CD4-positive, alpha-beta T cell treated with Interleukin-10 for 1 hour (primary cell): ENCODE data around the gene GFRA1.

Source experiments
- DNase-seq: peaks from one replicate; pipeline ENCODE4 v3.0.0-alpha.2; 2020

Gene GFRA1

GRCh38 chr10:116240157-116240950 lies 32.7 kb downstream of the GFRA1 start:
- DNase-seq, result no peak

- DNase-seq, result no peak
Measured at GRCh38 chr10:116239229-116239628, 33.8 kb downstream of the GFRA1 start.

- no peak for DNase-seq
Measured at GRCh38 chr10:116237970-116238369, 35.0 kb downstream of the GFRA1 start.

GRCh38 chr10:116237260-116237659 lies 35.7 kb downstream of the GFRA1 start:
- DNase-seq, result no peak

GRCh38 chr10:116233230-116233629 lies 39.8 kb downstream of the GFRA1 start:
- no peak for DNase-seq

- no peak for DNase-seq
Measured at GRCh38 chr10:116232613-116233012, 40.4 kb downstream of the GFRA1 start.

GRCh38 chr10:116226766-116227165 lies 46.2 kb downstream of the GFRA1 start:
- DNase-seq, result no peak

- no peak for DNase-seq
Measured at GRCh38 chr10:116226053-116226452, 47.0 kb downstream of the GFRA1 start.

- DNase-seq, result no peak
Measured at GRCh38 chr10:116223289-116223688, 49.7 kb downstream of the GFRA1 start.

GRCh38 chr10:116221053-116221452 lies 52.0 kb downstream of the GFRA1 start:
- DNase-seq, result no peak

GRCh38 chr10:116216676-116217075 lies 56.3 kb downstream of the GFRA1 start:
- DNase-seq, result no peak

GRCh38 chr10:116215651-116216050 lies 57.4 kb downstream of the GFRA1 start:
- no peak for DNase-seq

GRCh38 chr10:116211682-116212081 lies 61.3 kb downstream of the GFRA1 start:
- no peak for DNase-seq

- DNase-seq, result no peak
Measured at GRCh38 chr10:116210588-116211346, 62.2 kb downstream of the GFRA1 start.

GRCh38 chr10:116209781-116210180 lies 63.2 kb downstream of the GFRA1 start:
- no peak for DNase-seq

GRCh38 chr10:116208956-116209567 lies 63.9 kb downstream of the GFRA1 start:
- no peak for DNase-seq

- DNase-seq, result no peak
Measured at GRCh38 chr10:116207690-116208089, 65.3 kb downstream of the GFRA1 start.

- no peak for DNase-seq
Measured at GRCh38 chr10:116203661-116204060, 69.3 kb downstream of the GFRA1 start.

- DNase-seq, result no peak
Measured at GRCh38 chr10:116201670-116202430, 71.2 kb downstream of the GFRA1 start.

GRCh38 chr10:116201011-116201410 lies 72.0 kb downstream of the GFRA1 start:
- DNase-seq, result no peak

- no peak for DNase-seq
Measured at GRCh38 chr10:116198676-116199035, 74.3 kb downstream of the GFRA1 start.

GRCh38 chr10:116197946-116198675 lies 74.9 kb downstream of the GFRA1 start:
- DNase-seq, result no peak
